ENCODE measurements around the gene SOWAHA.

Gene SOWAHA

DNA sequence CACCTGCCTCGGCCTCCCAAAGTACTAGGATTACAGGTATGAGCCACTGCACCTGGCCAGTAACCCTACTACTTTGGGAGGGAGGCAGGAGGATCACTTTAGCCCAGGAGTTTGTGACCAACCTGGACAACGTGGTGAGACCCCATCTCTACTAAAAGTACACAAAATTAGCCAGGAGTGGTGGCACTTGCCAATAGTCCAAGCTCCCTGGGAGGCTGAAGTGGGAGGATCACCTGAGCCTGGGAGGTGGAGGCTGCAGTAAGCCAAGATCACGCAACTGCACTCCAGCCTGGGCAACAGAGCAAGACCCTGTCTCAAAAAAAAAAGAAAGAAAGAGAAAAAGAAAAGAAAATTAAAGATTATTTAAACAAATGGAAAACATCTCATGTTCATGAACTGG lies 42.9 kb downstream of the SOWAHA start:
- DNase-seq = no peak

DNA sequence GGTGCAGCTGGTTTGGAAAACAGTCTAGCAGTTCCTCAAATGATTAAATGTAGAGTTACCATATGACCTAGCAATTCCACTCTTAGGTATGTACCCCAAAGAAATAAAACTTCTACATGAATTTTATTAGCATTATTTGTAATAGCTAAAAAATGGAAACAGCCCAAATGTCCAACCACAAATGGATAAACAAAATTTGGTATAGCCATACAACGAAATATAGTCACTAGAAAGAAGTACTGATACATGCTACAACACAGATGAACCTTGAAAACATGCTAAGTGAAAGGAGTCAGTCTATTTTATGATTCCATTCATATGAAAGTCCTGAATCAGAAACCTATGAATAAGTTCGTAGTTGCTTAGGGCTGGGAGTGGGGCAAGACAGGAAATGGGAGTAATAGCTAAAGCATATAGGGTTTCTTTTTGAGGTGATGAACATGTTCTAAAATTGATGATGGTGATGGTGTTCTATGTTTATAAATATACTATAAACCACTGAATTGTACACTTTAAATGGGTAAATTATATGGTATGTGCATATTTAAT lies 46.9 kb downstream of the SOWAHA start:
- DNase-seq = no peak

DNA sequence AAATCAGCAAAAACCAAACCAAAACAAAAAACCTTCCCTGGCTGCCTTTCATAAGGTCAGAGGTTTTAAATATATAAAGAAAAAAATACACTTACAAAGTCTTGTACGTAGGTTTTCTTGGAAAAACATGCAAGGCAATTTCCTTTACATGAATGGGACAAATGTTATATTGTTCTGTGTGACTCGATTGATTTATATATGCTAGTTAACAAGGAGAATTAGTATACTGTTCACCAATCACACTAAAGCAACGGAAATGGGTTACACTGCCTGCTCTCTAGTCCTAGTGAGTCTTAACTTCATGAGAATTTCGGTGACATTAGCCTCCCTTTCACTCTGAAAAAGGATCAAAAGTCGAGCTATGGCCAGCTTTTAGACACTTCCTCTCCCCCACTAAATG lies 47.6 kb downstream of the SOWAHA start:
- DNase-seq = no peak

DNA sequence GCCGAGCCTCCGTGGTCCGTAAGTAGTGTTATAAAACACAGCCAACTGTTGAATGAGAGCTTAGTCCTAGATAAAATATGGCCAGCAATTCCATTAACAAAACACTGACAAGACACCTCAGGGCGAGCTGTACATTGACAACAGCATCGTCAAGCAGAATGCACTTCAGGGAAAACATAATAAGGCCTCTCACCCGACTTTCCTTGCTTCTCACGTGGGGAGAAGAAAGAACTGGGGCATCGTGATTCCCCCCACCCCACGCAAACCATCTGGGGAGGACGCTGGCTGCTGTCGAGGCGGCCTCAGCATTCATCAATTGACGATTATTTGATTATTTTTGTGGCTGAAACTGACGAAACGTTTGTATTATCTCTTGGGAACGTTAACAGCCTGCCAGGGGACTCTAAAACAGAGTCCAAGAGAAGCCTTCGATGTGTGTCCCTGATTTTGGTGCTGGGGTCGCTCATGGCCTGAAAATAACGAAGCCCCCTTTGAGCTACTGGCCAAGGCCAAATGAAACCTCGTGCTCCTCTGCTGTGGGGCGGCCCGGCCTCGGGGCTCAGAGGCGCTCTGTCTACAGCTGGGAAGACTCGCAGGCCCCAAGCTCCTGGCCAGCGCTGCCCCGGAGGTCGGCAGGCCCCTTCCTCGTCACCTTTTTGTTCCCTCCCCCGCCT lies 52.7 kb downstream of the SOWAHA start:
- DNase-seq = no peak
